Small intestine (tissue), 7 donors: ENCODE data around the gene KCNE5. TPM values are rescaled to one million over a fixed set of nuclear protein-coding genes. Genes with fewer than 3 reads are reported as not detected.
A peak's percentile ranks its signal among the peaks of the same experiment; 100 is the strongest.

Source experiments
- DNase-seq, 2 donors: peaks; one replicate each; pipeline versions ENCODE4 v3.0.0 to v3.0.0-alpha.2; 2013
- FAIRE-seq: peaks from 2 replicates; lab custom pipeline; 2012; peaks lifted over from hg19 to GRCh38; lab: Jason Lieb, UNC
- H3K27ac ChIP-seq, 3 donors: one replicate each; pipeline ENCODE4 v1.5.1; 2013; ENCODE audit warnings: low read length in 2 of 3, mild to moderate bottlenecking in 2 of 3, control low read depth in 1 of 3, inconsistent platforms in 1 of 3, low read depth in 1 of 3, moderate library complexity in 1 of 3
- H3K27me3 ChIP-seq, 3 donors: one replicate each; pipeline ENCODE4 v1.6.1; 2013; ENCODE audit warnings: low read length in 3 of 3, inconsistent platforms in 1 of 3; ENCODE audit not compliant: control insufficient read depth in 3 of 3, insufficient read depth in 3 of 3
- H3K36me3 ChIP-seq, 3 donors: one replicate each; pipeline ENCODE4 v1.6.1; 2013; ENCODE audit warnings: low read length in 3 of 3, inconsistent platforms in 1 of 3, low read depth in 1 of 3, mild to moderate bottlenecking in 1 of 3, moderate library complexity in 1 of 3; ENCODE audit not compliant: control insufficient read depth in 3 of 3, insufficient read depth in 2 of 3
- H3K4me1 ChIP-seq, 3 donors: one replicate each; pipeline ENCODE4 v1.6.1; 2013; ENCODE audit warnings: low read length in 2 of 3, inconsistent platforms in 1 of 3, low read depth in 1 of 3, mild to moderate bottlenecking in 1 of 3, moderate library complexity in 1 of 3; ENCODE audit not compliant: control insufficient read depth in 3 of 3, insufficient read depth in 2 of 3
- H3K4me3 ChIP-seq, 3 donors: one replicate each; pipeline ENCODE4 v1.5.1; 2013; ENCODE audit warnings: low read length in 3 of 3, control low read depth in 1 of 3, inconsistent platforms in 1 of 3, low read depth in 1 of 3, mild to moderate bottlenecking in 1 of 3, moderate library complexity in 1 of 3
- H3K9me3 ChIP-seq, 2 donors: one replicate each; pipeline ENCODE4 v1.6.1; 2013; ENCODE audit warnings: low read depth in 1 of 2, low read length in 1 of 2; ENCODE audit not compliant: control insufficient read depth in 2 of 2, insufficient read depth in 1 of 2
- WGBS, 3 donors: extraction: QIAGEN DNeasy Blood & Tissue Kit; methylation state at CpG; one replicate each; pipeline ENCODE4 v1.1.7; 2013; 5-methylcytosine and 5-hydroxymethylcytosine counted together
- polyA plus RNA-seq, 4 donors: library from polyadenylated mRNA; stranded (reverse) in 3 of 4; unstranded in 1 of 4; fragments of 200-250 nt in 3 of 4; fragments of 120-200 nt in 1 of 4; gene quantifications; one replicate each; pipeline versions ENCODE4 v1.2.1 to v1.2.3, GENCODE V29; 2013
- donor health status: healthy with polysubstance abuse.
- donor health status: control.
- donor health status: control.
- donor health status: Bipolar disorder and iron deficiency.
- donor health status: healthy.

KCNE5 gene
- polyA plus RNA-seq, 4 donors = 0.03 to 1.5 TPM; not detected in 2

DNA sequence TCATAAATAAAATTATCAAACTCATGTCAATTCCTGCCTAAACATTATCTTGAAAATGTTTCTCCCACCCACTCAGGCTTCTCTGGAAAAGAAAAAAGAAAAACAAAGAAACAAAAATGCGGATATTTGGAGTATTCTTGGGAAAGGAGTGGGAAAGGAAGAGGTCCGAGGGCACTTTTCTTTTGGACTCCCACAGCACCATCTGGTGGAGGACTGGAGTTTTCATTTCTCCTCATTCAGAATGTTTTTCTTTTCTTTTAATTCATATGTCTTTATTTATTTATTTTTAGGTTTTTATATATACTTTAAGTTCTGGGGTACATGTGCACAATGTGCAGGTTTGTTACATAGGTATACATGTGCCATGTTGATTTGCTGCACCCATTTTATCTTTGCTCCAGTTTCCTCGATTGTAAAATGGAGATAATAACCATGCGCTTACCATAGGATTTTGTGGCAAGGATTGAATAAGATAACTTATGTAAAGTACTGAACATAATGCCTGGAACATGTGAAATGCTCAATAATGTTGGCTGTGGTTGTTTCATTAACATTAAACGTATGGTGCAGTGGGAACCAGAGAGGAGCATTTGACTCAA, 8.0 kb upstream of the KCNE5 start:
- no peaks in the 10 kb centered on the region for H3K27me3 ChIP-seq
- peak; percentile 5 to 17 for DNase-seq
- H3K27ac ChIP-seq = no peak overlapping the region
- FAIRE-seq = no peak
- WGBS, 3 donors = 39 to 47% (median 44%) methylated on average over 5 of the region's 5 CpGs
- no peaks in the 10 kb centered on the region for H3K9me3 ChIP-seq
- no peak overlapping the region for H3K4me3 ChIP-seq
- no peaks in the 10 kb centered on the region for H3K36me3 ChIP-seq
- no peaks in the 10 kb centered on the region for H3K4me1 ChIP-seq

DNA sequence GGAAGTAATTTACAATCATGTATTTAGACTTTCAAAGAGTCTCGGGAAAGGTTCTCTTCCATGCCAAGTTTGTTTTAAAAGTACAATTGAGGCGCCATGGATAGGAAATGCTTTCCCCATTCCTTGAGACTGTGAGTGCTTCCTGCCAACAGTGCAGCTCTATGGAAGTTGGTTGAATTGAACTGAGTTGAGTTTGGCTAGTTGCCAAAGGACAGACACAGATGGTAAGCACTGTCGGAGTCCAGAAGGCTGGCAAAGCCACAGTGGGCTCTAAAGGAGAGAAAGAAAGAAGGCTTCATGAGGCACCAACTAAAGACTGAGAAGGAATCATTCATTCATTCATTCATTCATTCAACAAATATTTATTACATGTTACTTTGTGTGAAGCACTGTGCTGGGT, 4.3 kb upstream of the KCNE5 start:
- 62 to 74% (median 69%) methylated on average over 3 of the region's 3 CpGs for WGBS, 3 donors
- FAIRE-seq = no peak
- no peak for DNase-seq

DNA sequence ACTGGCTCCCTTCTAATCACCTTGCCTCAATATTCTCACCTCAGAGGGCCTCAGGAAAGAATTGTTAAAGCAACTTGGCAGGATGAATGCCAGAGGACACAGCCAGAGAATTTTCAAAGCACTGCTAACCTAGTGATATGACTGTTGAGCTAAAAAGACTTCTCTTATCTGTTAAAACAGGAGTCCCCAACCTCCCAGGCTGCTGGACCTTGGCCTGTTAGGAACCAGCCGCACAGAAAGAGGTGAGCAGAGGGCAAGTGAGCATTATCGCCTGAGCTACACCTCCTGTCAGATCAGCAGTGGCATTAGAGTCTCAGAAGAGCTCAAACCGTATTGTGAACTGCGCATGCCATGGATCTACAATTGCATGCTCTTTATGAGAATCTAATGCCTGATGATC, 1.7 kb upstream of the KCNE5 start:
- no peak overlapping the region for H3K27ac ChIP-seq
- H3K27me3 ChIP-seq = no peaks in the 10 kb centered on the region
- DNase-seq = peak in 1 of 2 donors; percentile 8
- no peak for FAIRE-seq
- H3K4me3 ChIP-seq = no peak overlapping the region
- no peaks in the 10 kb centered on the region for H3K36me3 ChIP-seq
- WGBS, 3 donors = 74 to 86% (median 82%) methylated on average over 4 of the region's 4 CpGs
- no peaks in the 10 kb centered on the region for H3K9me3 ChIP-seq
- H3K4me1 ChIP-seq = no peaks in the 10 kb centered on the region

More for the DNA sequence above, 4.3 kb upstream of the KCNE5 start:
- no peaks in the 10 kb centered on the region for H3K4me1 ChIP-seq
- H3K36me3 ChIP-seq = no peaks in the 10 kb centered on the region
- H3K27me3 ChIP-seq = no peaks in the 10 kb centered on the region
- H3K9me3 ChIP-seq = no peaks in the 10 kb centered on the region
- no peak overlapping the region for H3K27ac ChIP-seq
- H3K4me3 ChIP-seq = no peak overlapping the region

DNA sequence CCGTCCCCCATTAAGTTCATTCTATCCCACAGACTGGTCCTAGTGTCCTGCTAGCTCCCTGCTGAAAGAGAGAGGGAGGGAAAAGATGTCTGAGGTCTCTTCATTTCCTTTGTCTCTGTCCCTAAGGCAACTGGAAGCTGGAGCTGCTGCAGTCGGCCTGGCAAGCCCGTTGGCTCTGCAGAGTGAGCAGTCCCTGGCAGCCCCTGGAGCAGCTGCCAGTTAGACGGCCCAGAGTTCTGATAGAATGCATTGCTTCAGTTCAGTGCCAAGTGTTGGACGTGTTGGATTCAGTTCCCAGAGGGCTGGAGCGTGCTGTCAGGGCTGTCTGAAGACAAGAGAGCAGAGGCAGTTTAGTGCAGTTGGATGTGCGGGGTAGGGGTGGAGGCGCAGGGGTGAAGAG, 975 bp downstream of the KCNE5 start:
- no peak for DNase-seq
- Histone ChIP-seq H3K27me3 (no peaks in the 10 kb centered on the region), H3K4me3 (no peak overlapping the region), H3K36me3 (no peaks in the 10 kb centered on the region), H3K27ac (no peak overlapping the region), H3K4me1 (no peaks in the 10 kb centered on the region), H3K9me3 (no peaks in the 10 kb centered on the region)
- FAIRE-seq = no peak
- 76 to 88% (median 78%) methylated on average over 7 to 8 of the region's 8 CpGs for WGBS, 3 donors

DNA sequence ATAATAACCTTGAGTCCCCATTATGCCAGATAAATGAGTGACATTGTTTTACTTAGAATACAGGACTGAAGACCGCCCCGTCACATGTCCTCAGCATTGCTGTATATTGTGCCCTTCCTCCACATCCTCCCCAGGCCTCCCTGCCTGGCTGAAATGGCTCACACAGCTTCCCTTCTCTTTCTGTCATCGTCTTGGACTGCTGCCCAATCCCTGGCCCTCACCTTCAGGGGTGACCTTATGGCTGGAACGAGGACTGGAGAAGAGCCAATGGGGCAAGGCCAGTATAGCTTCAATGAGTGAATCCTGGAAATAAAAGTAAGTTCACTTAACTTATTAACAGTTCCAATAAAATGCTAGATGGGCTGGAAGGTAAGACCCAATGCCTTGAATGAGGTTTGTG, 2.7 kb downstream of the KCNE5 start:
- H3K4me3 ChIP-seq = no peak overlapping the region
- no peaks in the 10 kb centered on the region for H3K4me1 ChIP-seq
- H3K9me3 ChIP-seq = no peaks in the 10 kb centered on the region
- FAIRE-seq = no peak
- WGBS, 3 donors = 65 to 80% (median 78%) methylated on average over 4 of the region's 4 CpGs
- no peaks in the 10 kb centered on the region for H3K27me3 ChIP-seq
- H3K36me3 ChIP-seq = no peaks in the 10 kb centered on the region
- H3K27ac ChIP-seq = no peak overlapping the region
- no peak for DNase-seq

DNA sequence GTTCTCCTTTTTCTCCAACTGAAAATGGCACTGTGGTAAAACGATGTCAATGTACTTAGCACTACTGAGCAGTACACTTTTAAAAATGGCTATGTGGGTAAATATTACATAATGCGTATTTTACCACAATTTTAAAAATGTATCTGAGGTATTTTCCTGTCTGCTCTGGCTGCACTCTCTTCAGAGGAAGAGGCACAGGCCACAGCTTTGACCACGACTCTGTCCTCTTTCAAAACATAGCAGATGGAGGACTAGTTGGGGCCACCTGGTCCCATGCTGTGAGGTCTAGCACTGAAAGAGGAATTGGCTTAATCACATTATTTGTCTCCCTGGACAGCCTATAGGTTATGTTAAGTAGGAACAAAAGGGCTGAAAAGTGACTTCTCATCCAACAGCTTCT, 5.2 kb downstream of the KCNE5 start:
- Histone ChIP-seq H3K27ac (no peak overlapping the region), H3K4me3 (no peak overlapping the region), H3K36me3 (no peaks in the 10 kb centered on the region), H3K27me3 (no peaks in the 10 kb centered on the region), H3K4me1 (no peaks in the 10 kb centered on the region), H3K9me3 (no peaks in the 10 kb centered on the region)
- FAIRE-seq = no peak
- 56 to 71% (median 67%) methylated on average over 3 of the region's 3 CpGs for WGBS, 3 donors
- no peak for DNase-seq

DNA sequence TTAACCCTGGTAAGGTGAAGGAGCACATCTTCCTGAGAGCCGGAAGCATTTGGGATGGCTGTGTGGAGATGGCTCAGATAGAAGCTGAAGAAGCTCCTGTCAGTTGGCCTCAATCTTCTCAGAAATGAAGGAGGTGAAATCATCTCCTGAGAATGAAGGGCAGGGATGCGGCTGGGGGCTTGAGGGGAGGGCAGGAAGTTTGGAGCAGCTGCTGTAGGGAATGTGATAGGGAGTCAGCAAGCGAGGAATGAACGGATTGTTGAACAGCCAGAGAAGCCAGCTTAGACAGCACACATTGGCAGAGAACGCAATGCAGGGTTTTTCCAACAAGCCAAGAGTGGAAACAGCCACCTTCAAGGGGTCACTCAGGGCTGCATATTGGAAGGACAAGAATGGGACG, 10.0 kb downstream of the KCNE5 start:
- WGBS, 3 donors = 68 to 88% (median 77%) methylated on average over 6 of the region's 6 CpGs
- no peak for DNase-seq
- Histone ChIP-seq H3K27me3 (no peaks in the 10 kb centered on the region), H3K4me3 (no peak overlapping the region), H3K4me1 (no peaks in the 10 kb centered on the region), H3K27ac (no peak overlapping the region), H3K36me3 (no peaks in the 10 kb centered on the region), H3K9me3 (no peaks in the 10 kb centered on the region)
- no peak for FAIRE-seq

DNA sequence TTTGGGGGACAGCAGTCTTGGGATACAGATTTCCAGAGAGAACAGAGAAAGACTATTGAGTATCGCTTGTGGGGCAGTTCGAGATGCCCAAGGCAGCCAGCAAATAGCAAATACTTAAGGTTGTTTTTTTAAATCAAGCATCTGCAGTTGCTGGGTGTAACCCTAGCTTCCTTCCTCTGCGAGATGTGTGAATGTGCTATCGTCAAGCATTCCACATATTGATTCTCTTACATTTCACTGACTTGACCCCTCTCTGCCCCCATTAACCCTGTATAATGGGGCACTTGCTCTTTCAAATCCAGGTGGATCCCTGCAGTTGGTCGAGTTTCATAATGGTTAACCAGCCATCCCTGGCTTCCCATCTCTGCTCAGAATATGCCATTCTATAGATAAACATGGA, 23.5 kb downstream of the KCNE5 start:
- no peak for DNase-seq
- Histone ChIP-seq H3K4me1 (no peaks in the 10 kb centered on the region), H3K9me3 (no peaks in the 10 kb centered on the region), H3K27ac (no peak overlapping the region), H3K27me3 (peaks cover 0 to 6% (median 0%) of the 10 kb centered on the region in 3 donors), H3K36me3 (no peaks in the 10 kb centered on the region), H3K4me3 (no peak overlapping the region)
- no peak for FAIRE-seq
- WGBS, 3 donors = 52 to 59% (median 59%) methylated on average over 5 of the region's 5 CpGs

DNA sequence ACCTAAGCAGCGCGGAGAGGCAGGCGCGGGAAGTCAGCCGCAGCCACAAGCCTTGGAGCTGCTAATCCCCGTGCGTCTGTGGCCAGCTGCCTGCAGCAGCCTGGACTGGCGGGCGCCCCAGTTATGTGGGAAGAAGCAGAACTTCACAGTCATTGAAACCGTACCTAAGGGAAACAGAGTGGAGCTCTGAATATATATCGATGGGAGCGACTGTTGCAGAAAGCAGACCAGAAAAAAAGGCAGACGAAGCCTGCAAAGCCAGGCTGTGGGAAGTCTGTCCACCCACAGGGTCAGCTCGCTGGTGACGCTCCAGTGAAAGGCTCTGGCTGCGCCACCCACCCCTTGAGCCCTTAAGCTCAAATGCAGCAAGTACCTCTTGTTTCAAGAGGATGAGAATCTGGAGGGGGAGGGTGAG, 24.7 kb downstream of the KCNE5 start:
- no peak overlapping the region for H3K4me3 ChIP-seq
- H3K9me3 ChIP-seq = no peaks in the 10 kb centered on the region
- DNase-seq = no peak
- 16 to 42% (median 38%) methylated on average over 16 of the region's 16 CpGs for WGBS, 3 donors
- H3K27ac ChIP-seq = no peak overlapping the region
- no peaks in the 10 kb centered on the region for H3K4me1 ChIP-seq
- no peak for FAIRE-seq
- peaks cover 0 to 6% (median 0%) of the 10 kb centered on the region in 3 donors for H3K27me3 ChIP-seq
- H3K36me3 ChIP-seq = no peaks in the 10 kb centered on the region
